ENCODE data around the gene CPTP. TPM values are rescaled to one million over a fixed set of nuclear protein-coding genes. Genes with fewer than 3 reads are reported as not detected.

Gene CPTP
- total RNA-seq, 2 experiments from 2014 or later, result 12.1 to 13.1 TPM

DNA sequence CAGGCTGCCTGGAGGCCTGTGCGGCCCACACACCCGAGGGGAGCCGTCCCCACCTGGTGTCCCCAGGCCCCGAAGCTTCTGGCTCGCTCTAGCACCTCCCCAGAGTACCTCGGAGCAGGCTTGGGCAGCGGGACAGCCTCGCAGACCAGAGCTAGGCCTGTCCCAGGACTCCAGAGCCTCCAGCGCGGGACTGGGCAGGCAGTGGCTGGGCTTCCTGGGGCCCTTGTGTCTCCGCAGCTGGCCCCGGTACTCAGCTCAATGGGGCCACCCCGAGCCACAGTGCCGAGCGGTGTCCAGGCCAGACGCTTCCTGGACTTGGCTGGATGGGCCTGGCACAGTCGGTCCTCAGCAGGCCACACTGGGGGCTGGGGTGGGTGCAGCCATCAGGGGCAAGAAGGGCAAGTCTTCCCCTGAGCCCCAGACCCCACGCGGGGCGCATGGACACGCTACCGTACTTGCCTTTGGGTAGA, 39.5 kb upstream of the CPTP start:
- intact Hi-C loops (cut with micrococcal nuclease), result no loop called here
- no peak overlapping the region for H3K4me3 Mint-ChIP-seq
- ChIA-PET POLR2A (no interaction called here), CTCF (interaction anchor here (3.1 kb wide), 1 partner anchor 163 kb away, joined by 9 read pairs; no protein-coding TSS in a partner anchor)
- no peak for DNase-seq
- H3K27ac Mint-ChIP-seq, result no peak overlapping the region
- H3K36me3 Mint-ChIP-seq, result no peaks in the 10 kb centered on the region
- H3K4me1 Mint-ChIP-seq (ENCODE audit: low read depth), result peaks cover 3% of the 10 kb centered on the region
- H3K27me3 Mint-ChIP-seq, result no peaks in the 10 kb centered on the region
- no peaks in the 10 kb centered on the region for H3K9me3 Mint-ChIP-seq

DNA sequence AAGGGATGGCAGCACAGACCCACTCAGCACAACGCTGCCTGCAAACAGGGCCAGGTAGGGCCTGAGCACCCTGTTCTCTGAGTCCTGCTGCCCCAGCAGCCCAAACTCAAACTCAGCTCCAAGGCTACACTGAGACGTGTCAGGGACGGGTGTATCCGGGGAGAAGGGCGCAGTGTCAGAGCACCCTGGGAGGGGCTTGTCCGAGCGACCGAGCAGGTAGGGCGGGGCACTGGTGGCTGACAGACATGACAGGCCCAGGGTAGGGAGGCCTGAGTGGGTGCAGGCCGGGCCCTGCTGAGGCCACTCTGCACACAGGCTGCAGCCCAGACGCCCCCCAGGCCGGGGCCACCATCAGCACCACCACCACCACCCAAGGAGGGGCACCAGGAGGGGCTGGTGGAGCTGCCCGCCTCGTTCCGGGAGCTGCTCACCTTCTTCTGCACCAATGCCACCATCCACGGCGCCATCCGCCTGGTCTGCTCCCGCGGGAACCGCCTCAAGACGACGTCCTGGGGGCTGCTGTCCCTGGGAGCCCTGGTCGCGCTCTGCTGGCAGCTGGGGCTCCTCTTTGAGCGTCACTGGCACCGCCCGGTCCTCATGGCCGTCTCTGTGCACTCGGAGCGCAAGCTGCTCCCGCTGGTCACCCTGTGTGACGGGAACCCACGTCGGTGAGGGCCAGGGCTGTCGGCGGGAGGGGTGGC, 38.8 kb upstream of the CPTP start:
- POLR2A ChIA-PET, result no interaction called here
- DNase-seq, result no peak
- intact Hi-C loops (cut with micrococcal nuclease), result no loop called here
- H3K9me3 Mint-ChIP-seq, result no peaks in the 10 kb centered on the region
- CTCF ChIA-PET, result interaction anchor here (3.1 kb wide), 1 partner anchor 163 kb away, joined by 9 read pairs; no protein-coding TSS in a partner anchor
- H3K4me1 Mint-ChIP-seq (ENCODE audit: low read depth), result peaks cover 3% of the 10 kb centered on the region
- H3K36me3 Mint-ChIP-seq, result no peaks in the 10 kb centered on the region
- no peaks in the 10 kb centered on the region for H3K27me3 Mint-ChIP-seq
- no peak overlapping the region for H3K27ac Mint-ChIP-seq
- no peak overlapping the region for H3K4me3 Mint-ChIP-seq

DNA sequence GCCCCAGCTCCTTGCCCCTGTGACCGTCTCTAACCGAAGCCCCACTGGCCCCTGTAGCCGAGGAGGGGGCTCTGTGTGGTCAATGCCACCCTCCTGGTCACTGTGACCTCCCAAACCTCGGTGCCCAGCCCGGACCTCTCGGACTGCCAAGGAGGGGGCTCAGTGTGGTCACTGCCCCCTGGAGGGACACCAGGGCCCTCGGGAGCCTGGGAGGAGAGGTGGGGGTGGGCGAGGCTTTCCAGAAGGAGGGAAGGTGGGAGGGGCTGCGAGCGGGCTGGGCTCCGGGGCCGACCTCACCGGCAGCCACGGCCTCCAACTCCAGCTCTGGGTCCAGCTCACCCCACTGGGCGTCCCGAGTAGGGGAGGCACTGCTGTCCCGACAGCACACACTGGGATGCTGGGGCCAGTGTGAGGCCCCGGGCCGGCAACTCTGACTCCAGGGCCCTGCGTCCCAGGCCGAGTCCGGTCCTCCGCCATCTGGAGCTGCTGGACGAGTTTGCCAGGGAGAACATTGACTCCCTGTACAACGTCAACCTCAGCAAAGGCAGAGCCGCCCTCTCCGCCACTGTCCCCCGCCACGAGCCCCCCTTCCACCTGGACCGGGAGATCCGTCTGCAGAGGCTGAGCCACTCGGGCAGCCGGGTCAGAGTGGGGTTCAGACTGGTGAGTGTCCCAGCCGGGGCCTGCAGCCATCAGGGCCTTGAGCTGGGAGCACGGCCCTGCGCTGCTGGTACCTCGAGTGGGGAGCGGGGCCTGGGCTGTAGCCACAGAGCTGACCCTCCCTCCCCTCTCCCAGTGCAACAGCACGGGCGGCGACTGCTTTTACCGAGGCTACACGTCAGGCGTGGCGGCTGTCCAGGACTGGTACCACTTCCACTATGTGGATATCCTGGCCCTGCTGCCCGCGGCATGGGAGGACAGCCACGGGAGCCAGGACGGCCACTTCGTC, 38.0 kb upstream of the CPTP start:
- intact Hi-C loops (cut with micrococcal nuclease), result no loop called here
- no peaks in the 10 kb centered on the region for H3K36me3 Mint-ChIP-seq
- H3K4me3 Mint-ChIP-seq, result no peak overlapping the region
- H3K9me3 Mint-ChIP-seq, result no peaks in the 10 kb centered on the region
- no peaks in the 10 kb centered on the region for H3K27me3 Mint-ChIP-seq
- POLR2A ChIA-PET, result no interaction called here
- peaks cover 3% of the 10 kb centered on the region for H3K4me1 Mint-ChIP-seq (ENCODE audit: low read depth)
- no peak overlapping the region for H3K27ac Mint-ChIP-seq
- CTCF ChIA-PET, result interaction anchor here (3.1 kb wide), 1 partner anchor 164 kb away, joined by 9 read pairs; no protein-coding TSS in a partner anchor
- DNase-seq, result no peak

DNA sequence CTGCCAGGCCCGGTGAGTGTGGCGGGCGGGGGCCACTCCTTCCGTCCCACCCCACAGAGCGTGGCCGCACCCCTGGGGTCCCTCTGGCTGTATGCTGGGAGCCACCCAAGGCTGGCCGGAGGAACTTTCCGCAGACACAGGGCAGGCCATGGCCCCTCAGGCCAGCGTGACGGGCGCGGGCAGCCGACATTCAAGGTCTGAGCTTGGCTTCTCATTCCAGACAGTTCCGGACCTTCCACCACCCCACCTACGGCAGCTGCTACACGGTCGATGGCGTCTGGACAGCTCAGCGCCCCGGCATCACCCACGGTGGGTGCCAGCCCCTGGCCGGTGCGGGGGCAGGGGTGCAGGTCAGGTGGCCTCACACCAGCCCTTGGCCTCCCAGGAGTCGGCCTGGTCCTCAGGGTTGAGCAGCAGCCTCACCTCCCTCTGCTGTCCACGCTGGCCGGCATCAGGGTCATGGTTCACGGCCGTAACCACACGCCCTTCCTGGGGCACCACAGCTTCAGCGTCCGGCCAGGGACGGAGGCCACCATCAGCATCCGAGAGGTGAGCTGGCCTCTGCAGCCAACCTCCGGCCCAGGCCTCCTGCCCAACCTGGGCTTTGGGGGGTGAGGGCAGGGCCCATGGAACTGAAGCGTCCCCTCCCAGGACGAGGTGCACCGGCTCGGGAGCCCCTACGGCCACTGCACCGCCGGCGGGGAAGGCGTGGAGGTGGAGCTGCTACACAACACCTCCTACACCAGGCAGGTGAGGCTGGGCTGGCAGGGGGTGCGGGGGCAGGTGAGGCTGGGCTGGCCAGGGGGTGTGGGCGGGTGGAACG, 37.1 kb upstream of the CPTP start:
- Mint-ChIP-seq H3K36me3 (no peaks in the 10 kb centered on the region), H3K4me1 (ENCODE audit: low read depth) (peaks cover 6% of the 10 kb centered on the region), H3K9me3 (no peaks in the 10 kb centered on the region), H3K4me3 (no peak overlapping the region), H3K27ac (no peak overlapping the region), H3K27me3 (no peaks in the 10 kb centered on the region)
- DNase-seq, result no peak
- ChIA-PET POLR2A (no interaction called here), CTCF (interaction anchor here (3.1 kb wide), 1 partner anchor 165 kb away, joined by 9 read pairs; no protein-coding TSS in a partner anchor)
- intact Hi-C loops (cut with micrococcal nuclease), result no loop called here

DNA sequence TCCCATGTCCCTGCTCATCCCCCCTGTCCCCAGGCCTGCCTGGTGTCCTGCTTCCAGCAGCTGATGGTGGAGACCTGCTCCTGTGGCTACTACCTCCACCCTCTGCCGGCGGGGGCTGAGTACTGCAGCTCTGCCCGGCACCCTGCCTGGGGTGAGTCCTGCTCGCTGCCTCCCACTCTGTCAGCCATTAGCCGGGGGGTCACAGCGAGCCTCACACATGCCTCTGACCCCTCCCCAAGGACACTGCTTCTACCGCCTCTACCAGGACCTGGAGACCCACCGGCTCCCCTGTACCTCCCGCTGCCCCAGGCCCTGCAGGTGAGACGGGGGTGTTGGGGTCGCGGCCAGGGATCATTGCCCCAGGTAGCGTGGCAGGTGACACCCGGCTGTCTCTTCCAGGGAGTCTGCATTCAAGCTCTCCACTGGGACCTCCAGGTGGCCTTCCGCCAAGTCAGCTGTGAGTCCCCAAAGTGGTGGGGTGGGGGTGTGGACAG, 34.3 kb upstream of the CPTP start:
- H3K9me3 Mint-ChIP-seq, result no peaks in the 10 kb centered on the region
- peaks cover 4% of the 10 kb centered on the region for H3K4me1 Mint-ChIP-seq (ENCODE audit: low read depth)
- H3K27me3 Mint-ChIP-seq, result no peaks in the 10 kb centered on the region
- H3K27ac Mint-ChIP-seq, result no peak overlapping the region
- no peak overlapping the region for H3K4me3 Mint-ChIP-seq
- no peaks in the 10 kb centered on the region for H3K36me3 Mint-ChIP-seq
- ChIA-PET POLR2A (no interaction called here), CTCF (interaction anchor here (0.9 to 2.8 kb wide), 8 partner anchors 15 to 308 kb away, joined by 3 to 74 read pairs (median 4); partner anchors contain the start of genes AURKAIP1 and PERM1)
- intact Hi-C loops (cut with micrococcal nuclease), result loop anchor here (2.0 kb wide), 1 partner anchor 167 kb away; no protein-coding TSS in a partner anchor
- peak; percentile 71 for DNase-seq

DNA sequence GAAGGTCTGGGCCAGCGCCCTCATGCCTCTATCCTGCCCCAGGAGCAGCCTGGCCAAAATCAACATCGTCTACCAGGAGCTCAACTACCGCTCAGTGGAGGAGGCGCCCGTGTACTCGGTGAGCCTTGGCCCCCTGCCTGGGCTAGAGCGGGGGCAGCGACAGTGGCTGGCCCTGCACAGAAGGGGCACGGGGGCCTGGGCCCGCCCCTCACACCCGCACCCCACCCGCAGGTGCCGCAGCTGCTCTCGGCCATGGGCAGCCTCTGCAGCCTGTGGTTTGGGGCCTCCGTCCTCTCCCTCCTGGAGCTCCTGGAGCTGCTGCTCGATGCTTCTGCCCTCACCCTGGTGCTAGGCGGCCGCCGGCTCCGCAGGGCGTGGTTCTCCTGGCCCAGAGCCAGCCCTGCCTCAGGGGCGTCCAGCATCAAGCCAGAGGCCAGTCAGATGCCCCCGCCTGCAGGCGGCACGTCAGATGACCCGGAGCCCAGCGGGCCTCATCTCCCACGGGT, 33.5 kb upstream of the CPTP start:
- Mint-ChIP-seq H3K36me3 (no peaks in the 10 kb centered on the region), H3K4me1 (ENCODE audit: low read depth) (peaks cover 4% of the 10 kb centered on the region)

DNA sequence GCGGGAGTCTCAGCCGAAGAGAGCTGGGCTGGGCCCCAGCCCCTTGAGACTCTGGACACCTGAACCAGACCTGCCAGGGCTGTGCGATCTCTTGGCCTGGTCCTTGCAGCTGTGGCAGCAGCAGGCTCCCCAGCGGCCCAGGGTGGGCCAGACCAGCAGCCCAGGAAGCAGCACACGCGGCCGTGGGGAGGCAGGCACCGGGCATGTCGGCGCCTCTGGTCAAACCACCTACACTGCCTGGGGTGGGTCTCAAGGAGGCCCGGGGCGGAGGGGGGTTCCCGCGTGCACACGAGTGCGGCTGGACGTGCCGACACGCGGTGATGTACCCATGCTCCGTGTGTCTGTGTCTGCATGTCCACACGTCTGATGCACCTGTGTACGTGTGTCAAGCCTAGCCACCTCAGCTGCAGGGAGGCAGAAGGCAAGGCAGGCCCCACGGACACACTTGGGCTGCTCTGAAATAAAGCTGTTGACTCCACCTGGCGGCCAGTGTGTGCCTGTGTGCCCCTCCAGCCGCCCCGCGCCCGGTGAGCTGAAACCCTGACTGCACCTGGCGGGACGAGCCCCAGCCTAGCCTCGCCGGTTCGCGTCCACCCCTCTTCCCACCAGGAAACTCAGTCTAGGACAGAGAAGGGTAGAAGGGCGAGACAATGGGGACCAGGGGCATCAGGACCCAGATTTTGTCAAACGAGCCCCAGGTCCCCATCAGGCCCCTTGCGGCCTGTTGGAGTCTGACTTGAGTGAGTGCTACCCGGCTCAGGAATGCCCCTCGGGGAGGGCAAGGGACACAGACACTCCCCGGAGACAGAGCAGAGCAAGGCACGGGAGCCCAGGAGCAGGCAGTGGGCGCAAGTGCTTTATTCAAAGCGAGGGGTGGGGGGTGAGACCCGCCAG, 32.8 kb upstream of the CPTP start:
- no peak overlapping the region for H3K27ac Mint-ChIP-seq
- H3K27me3 Mint-ChIP-seq, result no peaks in the 10 kb centered on the region
- peaks cover 4% of the 10 kb centered on the region for H3K4me1 Mint-ChIP-seq (ENCODE audit: low read depth)
- H3K9me3 Mint-ChIP-seq, result no peaks in the 10 kb centered on the region
- no peaks in the 10 kb centered on the region for H3K36me3 Mint-ChIP-seq
- ChIA-PET POLR2A (no interaction called here), CTCF (interaction anchor here (1.0 to 2.8 kb wide), 7 partner anchors 81 to 259 kb away, joined by 3 to 74 read pairs (median 6); partner anchors contain the start of gene AURKAIP1)
- no peak overlapping the region for H3K4me3 Mint-ChIP-seq
- peak; percentile 75 for DNase-seq
- intact Hi-C loops (cut with micrococcal nuclease), result loop anchor here (2.0 kb wide), 1 partner anchor 169 kb away; no protein-coding TSS in a partner anchor

More for the DNA sequence above, 33.5 kb upstream of the CPTP start:
- Mint-ChIP-seq H3K27me3 (no peaks in the 10 kb centered on the region), H3K4me3 (no peak overlapping the region), H3K9me3 (no peaks in the 10 kb centered on the region), H3K27ac (no peak overlapping the region)
- CTCF ChIA-PET, result interaction anchor here (1.0 to 2.8 kb wide), 10 partner anchors 81 to 305 kb away, joined by 3 to 74 read pairs (median 6); partner anchors contain the start of gene AURKAIP1
- intact Hi-C loops (cut with micrococcal nuclease), result loop anchor here (2.0 kb wide), 1 partner anchor 168 kb away; no protein-coding TSS in a partner anchor
- POLR2A ChIA-PET, result no interaction called here
- no peak for DNase-seq

DNA sequence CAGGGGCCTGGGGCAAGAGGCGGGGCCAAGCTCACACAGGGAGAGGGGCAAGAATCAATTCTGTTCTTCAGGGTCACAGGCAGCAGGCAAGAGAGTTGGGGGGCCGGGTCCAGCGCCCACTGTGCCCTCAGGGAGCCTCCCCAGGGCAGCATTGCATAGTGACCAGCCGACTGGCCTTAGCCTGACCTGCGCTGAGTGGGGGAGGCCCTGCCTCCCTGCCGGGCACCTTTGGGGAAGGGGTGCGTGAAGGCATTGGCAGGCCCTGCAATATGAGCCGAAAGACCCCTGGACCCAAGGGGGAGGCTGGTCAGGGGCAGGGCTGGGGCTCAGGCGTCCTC, 32.2 kb upstream of the CPTP start:
- DNase-seq, result no peak
- no peaks in the 10 kb centered on the region for H3K27me3 Mint-ChIP-seq
- intact Hi-C loops (cut with micrococcal nuclease), result no loop called here
- ChIA-PET POLR2A (no interaction called here), CTCF (interaction anchor here (1.1 to 2.8 kb wide), 6 partner anchors 83 to 259 kb away, joined by 5 to 74 read pairs (median 6); partner anchors contain the start of gene AURKAIP1)
- no peaks in the 10 kb centered on the region for H3K9me3 Mint-ChIP-seq
- H3K4me3 Mint-ChIP-seq, result no peak overlapping the region
- peaks cover 4% of the 10 kb centered on the region for H3K4me1 Mint-ChIP-seq (ENCODE audit: low read depth)
- H3K27ac Mint-ChIP-seq, result no peak overlapping the region
- no peaks in the 10 kb centered on the region for H3K36me3 Mint-ChIP-seq

DNA sequence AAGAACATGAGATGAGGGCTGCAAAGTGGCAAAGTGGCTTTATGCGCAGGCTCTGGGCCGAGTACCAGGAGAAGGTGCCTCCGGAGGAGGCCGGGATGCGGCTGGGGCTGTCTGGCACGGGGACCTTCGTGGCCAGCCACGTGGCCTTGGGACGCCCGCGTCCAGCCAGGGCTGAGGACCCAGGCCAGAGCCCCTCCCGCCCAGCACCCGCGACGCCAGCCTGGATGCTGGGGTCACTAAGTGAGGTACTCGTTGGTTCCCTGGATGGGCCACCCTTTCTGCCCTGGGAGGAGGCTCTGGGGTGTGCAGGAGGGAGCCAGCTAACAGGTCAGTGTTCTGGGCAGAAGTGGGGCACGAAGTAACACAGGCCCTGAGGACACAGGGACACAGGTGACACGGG, 31.8 kb upstream of the CPTP start:
- H3K27me3 Mint-ChIP-seq, result no peaks in the 10 kb centered on the region
- H3K36me3 Mint-ChIP-seq, result no peaks in the 10 kb centered on the region
- intact Hi-C loops (cut with micrococcal nuclease), result no loop called here
- H3K4me3 Mint-ChIP-seq, result no peak overlapping the region
- H3K9me3 Mint-ChIP-seq, result no peaks in the 10 kb centered on the region
- CTCF ChIA-PET, result interaction anchor here (1.8 kb wide), 1 partner anchor 175 kb away, joined by 13 read pairs; no protein-coding TSS in a partner anchor
- POLR2A ChIA-PET, result no interaction called here
- peaks cover 4% of the 10 kb centered on the region for H3K4me1 Mint-ChIP-seq (ENCODE audit: low read depth)
- H3K27ac Mint-ChIP-seq, result no peak overlapping the region
- no peak for DNase-seq

DNA sequence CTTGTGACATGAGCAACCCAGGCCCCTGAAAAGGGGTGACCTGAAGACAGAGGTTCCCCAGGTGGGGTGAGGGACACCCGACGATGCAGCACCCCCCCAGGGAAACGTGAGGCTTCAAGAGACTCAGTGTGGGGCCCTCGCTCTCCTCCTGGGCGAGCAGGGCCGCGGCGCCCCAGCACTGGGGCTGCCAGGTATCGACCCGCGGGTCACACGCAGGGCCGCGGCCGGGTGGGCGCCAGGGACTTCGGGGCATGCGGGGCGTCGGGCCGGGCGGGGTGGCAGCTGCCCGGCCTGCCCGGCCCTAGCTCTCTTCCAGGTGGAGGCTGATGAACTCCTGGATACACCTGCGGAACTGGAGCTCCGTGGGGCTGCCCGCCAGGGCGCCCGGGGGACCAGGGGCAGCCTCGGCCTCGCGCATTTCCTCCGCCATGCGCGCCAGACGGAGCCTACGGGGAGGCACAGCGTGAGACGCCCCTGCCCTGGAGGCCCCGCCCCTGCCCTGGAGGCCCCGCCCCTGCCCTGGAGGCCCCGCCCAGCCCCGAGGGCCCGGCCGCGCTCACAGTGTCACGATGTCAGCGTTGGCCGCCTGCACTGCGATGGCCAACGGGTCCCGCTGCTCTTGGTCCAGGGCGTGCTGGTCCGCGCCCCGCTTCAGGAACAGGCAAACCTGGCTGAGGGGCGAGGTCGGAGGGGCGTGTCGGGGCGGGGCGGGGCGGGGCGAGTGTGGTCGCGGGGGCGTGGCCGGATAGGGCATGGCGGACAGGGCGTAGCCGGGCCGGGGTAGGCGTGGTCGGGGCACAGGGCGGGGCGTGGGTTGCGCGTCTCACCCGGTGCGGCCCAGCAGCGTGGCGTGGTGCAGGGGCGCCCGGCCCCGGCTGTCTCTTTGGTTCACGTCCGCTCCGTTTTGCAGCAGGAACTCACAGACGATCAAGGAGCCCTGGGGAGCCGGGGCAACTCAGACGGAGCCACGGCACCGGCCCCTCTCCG, 31.0 kb upstream of the CPTP start:
- H3K4me1 Mint-ChIP-seq (ENCODE audit: low read depth), result peaks cover 4% of the 10 kb centered on the region
- no peak overlapping the region for H3K27ac Mint-ChIP-seq
- no peak overlapping the region for H3K4me3 Mint-ChIP-seq
- POLR2A ChIA-PET, result no interaction called here
- no peaks in the 10 kb centered on the region for H3K36me3 Mint-ChIP-seq
- no peak for DNase-seq
- no peaks in the 10 kb centered on the region for H3K27me3 Mint-ChIP-seq
- intact Hi-C loops (cut with micrococcal nuclease), result no loop called here
- H3K9me3 Mint-ChIP-seq, result no peaks in the 10 kb centered on the region
- CTCF ChIA-PET, result no interaction called here
